Panc1 (cell line): Measurements from ENCODE around the gene HGFAC. TPM values are rescaled to one million over a fixed set of nuclear protein-coding genes. Genes with fewer than 3 reads are reported as not detected.

Experiments used
- ATAC-seq: fragments of 200-7000 bp; cut with Tn5 transposase; 2 replicates; pipeline ENCODE4 v1.9.1; 2020; ENCODE audit warnings: mild to moderate bottlenecking, moderate library complexity
- Bru-seq: library from RNA; stranded (reverse); fragments of 400-500 nt; gene quantifications from one replicate; lab custom pipeline; 2021; lab: Mats Ljungman, UMichigan
- BruChase-seq, 2 experiments: library from RNA; stranded (reverse); fragments of 400-500 nt; gene quantifications; one replicate each; lab custom pipeline; 2021; lab: Mats Ljungman, UMichigan
- BruUV-seq: library from RNA; stranded (reverse); fragments of 400-500 nt; replicated peaks from 2 replicates; lab custom pipeline; 2021; lab: Mats Ljungman, UMichigan
- CTCF ChIA-PET: fragments of 300-600 bp; sonication (Branson Sonifier 250); formaldehyde crosslinking; loops from one replicate; lab custom pipeline; 2022; ENCODE audit warnings: antibody characterized with exemption; lab: Charles Lee
- POLR2A ChIA-PET: fragments of 300-600 bp; sonication (Branson Sonifier 250); formaldehyde crosslinking; loops from one replicate; lab custom pipeline; 2022; ENCODE audit warnings: antibody characterized with exemption; lab: Charles Lee
- DNase-seq: peaks from one replicate; pipeline ENCODE4 v3.0.0-alpha.2; 2010; ENCODE audit warnings: low read depth, low spot score
- H3K27ac ChIP-seq: 2 replicates; pipeline ENCODE4 v1.5.1; 2011; ENCODE audit warnings: mild to moderate bottlenecking, low read length, inconsistent platforms
- H3K27me3 ChIP-seq: fragments of 200-500 bp; sonication (Bioruptor generic); 2 replicates; pipeline ENCODE4 v1.6.0; 2014; ENCODE audit warnings: low read length, inconsistent platforms; ENCODE audit not compliant: control insufficient read depth, insufficient read depth
- H3K36me3 ChIP-seq: fragments of 200-500 bp; sonication (Bioruptor generic); 2 replicates; pipeline ENCODE4 v1.5.1; 2014; ENCODE audit warnings: inconsistent platforms, mild to moderate bottlenecking, low read length, moderate library complexity; ENCODE audit not compliant: control insufficient read depth, insufficient read depth
- H3K4me1 ChIP-seq: 2 replicates; pipeline ENCODE4 v1.5.1; 2011; ENCODE audit warnings: inconsistent platforms, mild to moderate bottlenecking, low read length, moderate library complexity; ENCODE audit not compliant: control insufficient read depth, insufficient read depth
- H3K4me3 ChIP-seq, 2 experiments: 2 replicates each; pipeline ENCODE4 v1.5.1; 2011 to 2012; ENCODE audit warnings: low read depth in 2 of 2, low read length in 2 of 2, mild to moderate bottlenecking in 2 of 2, inconsistent platforms in 1 of 2, moderate library complexity in 1 of 2
- H3K9me3 ChIP-seq: fragments of 200-500 bp; sonication (Bioruptor generic); 2 replicates; pipeline ENCODE4 v1.5.1; 2014; ENCODE audit warnings: low read depth, mild to moderate bottlenecking, inconsistent platforms, low read length, moderate library complexity; ENCODE audit not compliant: control insufficient read depth, insufficient read depth
- CTCF ChIP-seq: fragments of 450-650 bp; IDR thresholded peaks from 2 replicates; pipeline ENCODE4 v1.5.1; 2017; ENCODE audit warnings: mild to moderate bottlenecking
- POLR2AphosphoS5 ChIP-seq: IDR thresholded peaks from 2 replicates; pipeline ENCODE4 v1.6.1; 2012; ENCODE audit warnings: mild to moderate bottlenecking, low read depth, low read length, moderate library complexity
- REST ChIP-seq, 2 experiments: IDR thresholded peaks; 2 replicates each; pipeline ENCODE4 v1.6.1; 2011 to 2012; ENCODE audit warnings: low read depth in 2 of 2, control low read depth in 1 of 2, low read length in 1 of 2, mild to moderate bottlenecking in 1 of 2, moderate library complexity in 1 of 2; ENCODE audit not compliant: insufficient read depth in 1 of 2
- SIN3A ChIP-seq: IDR thresholded peaks from 2 replicates; pipeline ENCODE4 v1.6.1; 2012; ENCODE audit warnings: low read depth, mild to moderate bottlenecking, low read length, moderate library complexity, borderline replicate concordance; ENCODE audit not compliant: insufficient read depth
- TCF7L2 ChIP-seq: IDR thresholded peaks from 2 replicates; pipeline ENCODE4 v1.6.1; 2011; ENCODE audit warnings: mild to moderate bottlenecking, low read depth, low read length, inconsistent platforms
- in situ Hi-C: cut with HindIII; loops from 2 replicates; pipeline ENCODE4 v1.10.0; 2016; ENCODE audit warnings: low sequenced_read_pairs, low pct_unique_long_range_greater_than_20kb
- intact Hi-C: fragments of 100-400 bp; cut with micrococcal nuclease; formaldehyde crosslinking; loops from one replicate; pipeline ENCODE4 v1.10.0; 2022; ENCODE audit not compliant: unreplicated experiment
- long read RNA-seq: library from polyadenylated mRNA; unstranded; transcript quantifications from one replicate; pipeline ENCODE4 v2.0.0, GENCODE V29; 2021; ENCODE audit not compliant: unreplicated experiment
- polyA plus RNA-seq: library from polyadenylated mRNA; unstranded; fragments of >200 nt; gene quantifications from one replicate; pipeline ENCODE4 v1.2.1, GENCODE V29; 2012; ENCODE audit warnings: missing spikeins; ENCODE audit not compliant: insufficient read length
- total RNA-seq: library from RNA; stranded (reverse); gene quantifications from one replicate; pipeline ENCODE4 v1.2.1, GENCODE V29; 2021; ENCODE audit not compliant: unreplicated experiment

HGFAC gene
- total RNA-seq: 0.59 TPM
- 0.55 TPM for polyA plus RNA-seq
- percentile 9 among the genes with signal in this experiment for Bru-seq, nascent RNA
- BruChase-seq, experiment 1, labeled RNA remaining after a 2-hour chase: percentile 27 among the genes with signal in this experiment
- percentile 35 among the genes with signal in this experiment for BruChase-seq, experiment 2, labeled RNA remaining after a 6-hour chase
- long read RNA-seq: 0 reads

- TF ChIP-seq REST (IDR thresholded peaks at IDR 0.05; ENCODE audit: insufficient read depth in 1 of 2, low read depth in 2 of 2, low read length in 1 of 2): no peak
- no peak for TF ChIP-seq TCF7L2
- no peak for TF ChIP-seq SIN3A
- TF ChIP-seq POLR2AphosphoS5: no peak
- no peak for TF ChIP-seq CTCF
- CTCF ChIA-PET: interaction anchor here (1.4 kb wide), 1 partner anchor 39 kb away, joined by 5 read pairs; no protein-coding TSS in a partner anchor
- DNase-seq (no peak), ATAC-seq (no peak; the same call in 1 of the 2 replicates)
- no peaks in the 10 kb centered on the region for H3K27me3 ChIP-seq
- H3K9me3 ChIP-seq: no peaks in the 10 kb centered on the region
- no peaks in the 10 kb centered on the region for H3K36me3 ChIP-seq
- in situ Hi-C loops: no loop called here
- no peak within 1 kb of the TSS for H3K27ac ChIP-seq
- H3K4me3 ChIP-seq: no peak within 1 kb of the TSS
- peaks cover 7% of the 10 kb centered on the region; the same call in 1 of the 2 replicates for H3K4me1 ChIP-seq
- POLR2A ChIA-PET: no interaction called here
- no TSS peak for BruUV-seq
- intact Hi-C loops: loop anchor here (5.0 kb wide), 2 partner anchors 94 to 234 kb away; no protein-coding TSS in a partner anchor
Observed at GRCh38 chr4:3441501-3442459, at the start of gene HGFAC. Gene HGFAC, plus strand, starts transcription at chr4:3441968. Its CDS starts 34 bp downstream, at chr4:3442002.

- intact Hi-C loops (no loop called here), in situ Hi-C loops (no loop called here)
- CTCF ChIA-PET: no interaction called here
- Histone ChIP-seq H3K4me3 (no peak overlapping the region), H3K27ac (no peak overlapping the region), H3K27me3 (no peaks in the 10 kb centered on the region), H3K4me1 (peaks cover 7% of the 10 kb centered on the region), H3K9me3 (no peaks in the 10 kb centered on the region), H3K36me3 (no peaks in the 10 kb centered on the region)
- TF ChIP-seq TCF7L2: no peak
- TF ChIP-seq REST (IDR thresholded peaks at IDR 0.05; ENCODE audit: insufficient read depth in 1 of 2, low read depth in 2 of 2, low read length in 1 of 2): no peak
- no peak for TF ChIP-seq POLR2AphosphoS5
- no peak for TF ChIP-seq CTCF
- no peak for TF ChIP-seq SIN3A
- ATAC-seq: no peak
- no peak for DNase-seq
- no TSS peak for BruUV-seq
- POLR2A ChIA-PET: no interaction called here
Observed at GRCh38 chr4:3392321-3392720, 49.4 kb upstream of the HGFAC start.
